ENCODE data around the gene PTPRM. TPM values are rescaled to one million over a fixed set of nuclear protein-coding genes. Genes with fewer than 3 reads are reported as not detected.

The PTPRM gene
- polyA plus RNA-seq, 3 donors: 0.04 to 2.1 (median 0.66) TPM

DNA sequence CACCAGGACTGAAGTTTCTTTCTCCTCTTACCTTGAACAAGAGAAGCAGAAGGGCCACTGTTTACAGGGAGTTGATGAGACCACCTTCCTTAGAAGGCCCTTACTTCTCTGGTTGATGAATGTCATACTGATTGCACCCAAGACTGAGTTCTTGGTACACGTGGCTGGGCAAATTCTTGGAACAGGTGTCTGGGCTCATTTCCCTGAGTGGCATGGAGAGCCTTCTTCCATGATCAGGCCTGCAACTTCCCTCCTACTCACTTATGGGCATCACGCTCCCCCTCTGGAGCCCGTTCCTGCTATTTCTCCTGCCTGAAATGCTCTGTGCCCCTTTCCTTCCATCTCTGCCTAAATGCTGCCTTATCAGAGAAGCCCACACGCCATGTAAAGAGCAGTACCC lies 110.3 kb downstream of the PTPRM start:
- TF ChIP-seq, protein P1, sequence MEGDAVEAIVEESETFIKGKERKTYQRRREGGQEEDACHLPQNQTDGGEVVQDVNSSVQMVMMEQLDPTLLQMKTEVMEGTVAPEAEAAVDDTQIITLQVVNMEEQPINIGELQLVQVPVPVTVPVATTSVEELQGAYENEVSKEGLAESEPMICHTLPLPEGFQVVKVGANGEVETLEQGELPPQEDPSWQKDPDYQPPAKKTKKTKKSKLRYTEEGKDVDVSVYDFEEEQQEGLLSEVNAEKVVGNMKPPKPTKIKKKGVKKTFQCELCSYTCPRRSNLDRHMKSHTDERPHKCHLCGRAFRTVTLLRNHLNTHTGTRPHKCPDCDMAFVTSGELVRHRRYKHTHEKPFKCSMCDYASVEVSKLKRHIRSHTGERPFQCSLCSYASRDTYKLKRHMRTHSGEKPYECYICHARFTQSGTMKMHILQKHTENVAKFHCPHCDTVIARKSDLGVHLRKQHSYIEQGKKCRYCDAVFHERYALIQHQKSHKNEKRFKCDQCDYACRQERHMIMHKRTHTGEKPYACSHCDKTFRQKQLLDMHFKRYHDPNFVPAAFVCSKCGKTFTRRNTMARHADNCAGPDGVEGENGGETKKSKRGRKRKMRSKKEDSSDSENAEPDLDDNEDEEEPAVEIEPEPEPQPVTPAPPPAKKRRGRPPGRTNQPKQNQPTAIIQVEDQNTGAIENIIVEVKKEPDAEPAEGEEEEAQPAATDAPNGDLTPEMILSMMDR (IDR thresholded peaks at IDR 0.05): no peak

GRCh38 chr18:7678389-7678788 lies 111.3 kb downstream of the PTPRM start:
- peaks cover 0 to 2% (median 0%) of the 10 kb centered on the region in 7 donors for H3K9me3 Mint-ChIP-seq
- DNase-seq: no peak
- no peaks in the 10 kb centered on the region for H3K4me1 Mint-ChIP-seq
- WGBS (ENCODE audit: insufficient coverage): no CpG with 5 or more reads among the region's 8 CpGs
- Histone ChIP-seq H3K79me2 (ENCODE audit: insufficient read depth, low read length) (no peaks in the 10 kb centered on the region), H3K4me1 (ENCODE audit: control insufficient read depth in 1 of 2, insufficient read depth in 2 of 2, low read length in 2 of 2) (no peaks in the 10 kb centered on the region), H3K4me3 (replicated peaks in 1 of 3; ENCODE audit: low read depth in 2 of 3, low read length in 3 of 3) (no peak overlapping the region), H3K27ac (ENCODE audit: low read depth in 1 of 2, low read length in 2 of 2) (no peak overlapping the region), H3K4me2 (replicated peaks; ENCODE audit: extremely low read depth, low read length, poor library complexity, severe bottlenecking) (no peak overlapping the region), H3K9ac (ENCODE audit: insufficient read depth, low read length, poor library complexity, severe bottlenecking) (no peak overlapping the region), H4K20me1 (ENCODE audit: insufficient read depth, low read length) (no peaks in the 10 kb centered on the region), H2AFZ (ENCODE audit: insufficient read depth, low read depth, low read length, poor library complexity, severe bottlenecking) (no peak overlapping the region), H3K9me3 (replicated peaks in 1 of 2; ENCODE audit: control insufficient read depth in 1 of 2, insufficient read depth in 1 of 2, low read length in 2 of 2) (no peaks in the 10 kb centered on the region), H3K36me3 (replicated peaks in 1 of 2; ENCODE audit: control insufficient read depth in 1 of 2, insufficient read depth in 2 of 2, low read length in 2 of 2) (no peaks in the 10 kb centered on the region), H3K27me3 (ENCODE audit: control insufficient read depth in 2 of 2, insufficient read depth in 2 of 2, low read length in 2 of 2) (no peaks in the 10 kb centered on the region)
- TF ChIP-seq, protein P1 (IDR thresholded peaks at IDR 0.05): no peak
- H3K27me3 Mint-ChIP-seq (ENCODE audit: low read depth in 3 of 3): peaks cover 0 to 2% (median 0%) of the 10 kb centered on the region in 3 donors
- H3K27ac Mint-ChIP-seq: no peak overlapping the region
- intact Hi-C loops (cut with micrococcal nuclease): no loop called here
- no peak overlapping the region for H3K4me3 Mint-ChIP-seq
- no peaks in the 10 kb centered on the region for H3K36me3 Mint-ChIP-seq

More for the DNA sequence above, 110.3 kb downstream of the PTPRM start:
- H3K4me1 ChIP-seq (ENCODE audit: control insufficient read depth in 1 of 2, insufficient read depth in 2 of 2, low read length in 2 of 2): no peaks in the 10 kb centered on the region
- DNase-seq: no peak
- H3K27me3 ChIP-seq (ENCODE audit: control insufficient read depth in 2 of 2, insufficient read depth in 2 of 2, low read length in 2 of 2): no peaks in the 10 kb centered on the region
- H3K4me3 ChIP-seq (replicated peaks in 1 of 3; ENCODE audit: low read depth in 2 of 3, low read length in 3 of 3): no peak overlapping the region
- peaks cover 0 to 2% (median 0%) of the 10 kb centered on the region in 7 donors for H3K9me3 Mint-ChIP-seq
- H3K36me3 ChIP-seq (replicated peaks in 1 of 2; ENCODE audit: control insufficient read depth in 1 of 2, insufficient read depth in 2 of 2, low read length in 2 of 2): no peaks in the 10 kb centered on the region
- H3K9me3 ChIP-seq (replicated peaks in 1 of 2; ENCODE audit: control insufficient read depth in 1 of 2, insufficient read depth in 1 of 2, low read length in 2 of 2): no peaks in the 10 kb centered on the region
- no peaks in the 10 kb centered on the region for H3K79me2 ChIP-seq (ENCODE audit: insufficient read depth, low read length)
- H3K9ac ChIP-seq (ENCODE audit: insufficient read depth, low read length, poor library complexity, severe bottlenecking): no peak overlapping the region
- WGBS (ENCODE audit: insufficient coverage): 85% methylated on average over 3 of the region's 4 CpGs
- no peaks in the 10 kb centered on the region for H3K4me1 Mint-ChIP-seq
- intact Hi-C loops (cut with micrococcal nuclease): no loop called here
- H3K27ac ChIP-seq (ENCODE audit: low read depth in 1 of 2, low read length in 2 of 2): no peak overlapping the region
- H2AFZ ChIP-seq (ENCODE audit: insufficient read depth, low read depth, low read length, poor library complexity, severe bottlenecking): no peak overlapping the region
- H3K27ac Mint-ChIP-seq: no peak overlapping the region
- H3K36me3 Mint-ChIP-seq: no peaks in the 10 kb centered on the region
- no peak overlapping the region for H3K4me2 ChIP-seq (replicated peaks; ENCODE audit: extremely low read depth, low read length, poor library complexity, severe bottlenecking)
- no peaks in the 10 kb centered on the region for H3K27me3 Mint-ChIP-seq (ENCODE audit: low read depth in 3 of 3)
- no peak overlapping the region for H3K4me3 Mint-ChIP-seq
- H4K20me1 ChIP-seq (ENCODE audit: insufficient read depth, low read length): no peaks in the 10 kb centered on the region
